Vagina (tissue), 2 donors: ENCODE results near the gene RTF2. TPM values are rescaled to one million over a fixed set of nuclear protein-coding genes. Genes with fewer than 3 reads are reported as not detected.

Source experiments
- DNase-seq, 2 donors: peaks; one replicate each; pipeline ENCODE4 v3.0.0-alpha.2; 2017; ENCODE audit errors: extremely low spot score in 2 of 2
- H3K27ac ChIP-seq: fragments of 200-600 bp; sonication (generic); one replicate; pipeline ENCODE4 v1.5.1; 2019
- H3K27me3 ChIP-seq: fragments of 200-600 bp; sonication (generic); one replicate; pipeline ENCODE4 v1.5.1; 2019
- H3K36me3 ChIP-seq, 2 donors: fragments of 200-600 bp; sonication (generic); one replicate each; pipeline ENCODE4 v1.5.1; 2017 to 2019
- H3K4me1 ChIP-seq: fragments of 200-600 bp; sonication (generic); one replicate; pipeline ENCODE4 v1.5.1; 2019
- H3K4me3 ChIP-seq, 2 donors: fragments of 200-600 bp; sonication (generic); 1 replicate in 1 of 2; 2 replicates in 1 of 2; pipeline ENCODE4 v1.5.1; 2016 to 2019
- H3K9me3 ChIP-seq: fragments of 200-600 bp; sonication (generic); one replicate; pipeline ENCODE4 v1.5.1; 2019
- POLR2A ChIP-seq, 2 donors: fragments of 450-650 bp; IDR thresholded peaks; one replicate each; pipeline ENCODE4 v1.6.1; 2017; ENCODE audit warnings: antibody characterized with exemption in 2 of 2, mild to moderate bottlenecking in 2 of 2, moderate library complexity in 2 of 2
- POLR2AphosphoS5 ChIP-seq, 2 donors: sonication (generic); formaldehyde crosslinking; IDR thresholded peaks; one replicate each; pipeline ENCODE4 v1.9.0; 2017; ENCODE audit warnings: antibody characterized with exemption in 2 of 2, mild to moderate bottlenecking in 2 of 2, low read depth in 1 of 2; ENCODE audit not compliant: insufficient read depth in 1 of 2
- intact Hi-C: fragments of 100-400 bp; cut with DNase I; formaldehyde crosslinking; loops from one replicate; pipeline ENCODE4 v1.15.1; 2023
- total RNA-seq: library from RNA; depleted of rRNA; stranded (reverse); fragments of >200 nt; gene quantifications from one replicate; pipeline ENCODE4 v1.2.3, GENCODE V29; 2016
- TF ChIP-seq, protein P1 (sequence below), 3 experiments: fragments of 450-650 bp in 2 of 3; fragments of 200-600 bp in 1 of 3; sonication (generic) in 1 of 3; IDR thresholded peaks; one replicate each; pipeline ENCODE4 v1.5.1; 2017 to 2019; ENCODE audit warnings: antibody characterized with exemption in 3 of 3, mild to moderate bottlenecking in 2 of 3, moderate library complexity in 2 of 3

Gene RTF2
- total RNA-seq, 1 donor from 2014 or later, result 47.1 TPM

DNA sequence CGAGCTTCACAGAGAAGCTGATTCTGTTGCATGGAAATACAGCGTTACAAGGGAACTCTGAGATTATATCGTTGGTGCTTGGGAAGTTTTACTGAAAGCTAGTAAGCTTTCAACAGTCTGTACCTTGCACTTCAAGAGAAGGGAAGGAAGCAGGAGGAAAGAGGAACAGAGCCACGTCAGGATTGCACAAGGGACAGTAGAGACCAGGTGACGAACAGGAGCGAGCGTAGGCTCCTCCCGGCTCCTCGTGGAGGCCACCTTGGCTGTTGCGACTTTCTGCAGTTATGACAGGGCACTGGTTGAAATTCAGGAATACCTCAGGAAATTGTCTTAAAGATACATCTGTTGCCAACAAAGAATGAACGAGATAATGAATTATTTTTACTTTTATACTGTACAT lies 18.8 kb downstream of the RTF2 start:
- H3K27ac ChIP-seq, result no peak overlapping the region
- no peak overlapping the region for H3K4me3 ChIP-seq
- no peaks in the 10 kb centered on the region for H3K4me1 ChIP-seq
- TF ChIP-seq POLR2AphosphoS5 (IDR thresholded peaks at IDR 0.05; ENCODE audit: insufficient read depth in 1 of 2, low read depth in 1 of 2), result no peak
- TF ChIP-seq POLR2A (IDR thresholded peaks at IDR 0.05), result no peak
- TF ChIP-seq, protein P1, sequence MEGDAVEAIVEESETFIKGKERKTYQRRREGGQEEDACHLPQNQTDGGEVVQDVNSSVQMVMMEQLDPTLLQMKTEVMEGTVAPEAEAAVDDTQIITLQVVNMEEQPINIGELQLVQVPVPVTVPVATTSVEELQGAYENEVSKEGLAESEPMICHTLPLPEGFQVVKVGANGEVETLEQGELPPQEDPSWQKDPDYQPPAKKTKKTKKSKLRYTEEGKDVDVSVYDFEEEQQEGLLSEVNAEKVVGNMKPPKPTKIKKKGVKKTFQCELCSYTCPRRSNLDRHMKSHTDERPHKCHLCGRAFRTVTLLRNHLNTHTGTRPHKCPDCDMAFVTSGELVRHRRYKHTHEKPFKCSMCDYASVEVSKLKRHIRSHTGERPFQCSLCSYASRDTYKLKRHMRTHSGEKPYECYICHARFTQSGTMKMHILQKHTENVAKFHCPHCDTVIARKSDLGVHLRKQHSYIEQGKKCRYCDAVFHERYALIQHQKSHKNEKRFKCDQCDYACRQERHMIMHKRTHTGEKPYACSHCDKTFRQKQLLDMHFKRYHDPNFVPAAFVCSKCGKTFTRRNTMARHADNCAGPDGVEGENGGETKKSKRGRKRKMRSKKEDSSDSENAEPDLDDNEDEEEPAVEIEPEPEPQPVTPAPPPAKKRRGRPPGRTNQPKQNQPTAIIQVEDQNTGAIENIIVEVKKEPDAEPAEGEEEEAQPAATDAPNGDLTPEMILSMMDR (IDR thresholded peaks at IDR 0.05), result no peak
- intact Hi-C loops, result no loop called here
- DNase-seq, result no peak
- H3K9me3 ChIP-seq, result no peaks in the 10 kb centered on the region
- no peaks in the 10 kb centered on the region for H3K27me3 ChIP-seq
- H3K36me3 ChIP-seq, result peaks cover 0 to 58% of the 10 kb centered on the region in 2 donors

DNA sequence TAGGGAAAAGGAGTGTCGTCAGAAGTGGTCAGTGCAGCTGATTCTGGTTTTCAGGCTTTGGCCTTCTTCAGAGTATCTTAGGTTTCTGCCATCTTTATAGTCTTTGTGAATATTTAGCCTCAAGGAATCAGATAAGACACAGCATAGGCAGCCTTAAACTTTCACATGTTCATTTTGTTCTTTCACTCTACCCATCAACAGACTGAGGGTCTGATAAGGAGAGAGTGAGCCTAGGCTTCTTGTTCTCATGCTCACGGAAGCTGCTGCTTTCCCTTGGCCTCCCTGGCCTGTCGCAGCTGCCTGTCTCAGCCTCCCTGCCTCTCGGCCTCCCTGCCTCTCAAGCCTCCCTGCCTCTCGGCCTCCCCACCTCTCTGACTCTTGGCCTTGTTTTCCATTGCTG lies 20.1 kb downstream of the RTF2 start:
- no peak for TF ChIP-seq POLR2A (IDR thresholded peaks at IDR 0.05)
- Histone ChIP-seq H3K36me3 (peaks cover 0 to 49% of the 10 kb centered on the region in 2 donors), H3K27me3 (no peaks in the 10 kb centered on the region), H3K27ac (no peak overlapping the region), H3K4me3 (no peak overlapping the region), H3K4me1 (no peaks in the 10 kb centered on the region), H3K9me3 (no peaks in the 10 kb centered on the region)
- DNase-seq, result no peak
- intact Hi-C loops, result no loop called here

DNA sequence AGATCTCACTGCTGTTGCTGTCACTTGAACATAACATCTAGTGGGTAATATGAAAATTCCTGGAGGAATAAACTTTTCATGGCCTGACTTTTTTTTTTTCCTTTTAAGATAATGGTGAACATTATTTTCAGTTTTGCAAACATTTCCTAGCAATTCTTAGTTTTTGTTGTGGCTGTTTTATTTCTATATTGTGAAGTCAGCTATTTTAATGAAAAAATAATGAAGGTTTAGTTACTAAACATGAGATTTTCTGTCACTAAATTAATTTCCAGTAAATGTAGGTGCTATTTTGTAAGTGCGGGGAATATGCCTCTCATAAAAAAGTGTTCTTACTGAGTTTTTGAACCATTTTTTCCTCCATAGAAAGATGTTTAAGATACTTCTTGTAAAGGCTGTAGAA lies 32.7 kb downstream of the RTF2 start:
- TF ChIP-seq, protein P1 (IDR thresholded peaks at IDR 0.05), result no peak
- no peak for TF ChIP-seq POLR2A (IDR thresholded peaks at IDR 0.05)
- no peak for TF ChIP-seq POLR2AphosphoS5 (IDR thresholded peaks at IDR 0.05; ENCODE audit: insufficient read depth in 1 of 2, low read depth in 1 of 2)
- no peak overlapping the region for H3K27ac ChIP-seq
- H3K4me1 ChIP-seq, result no peaks in the 10 kb centered on the region
- intact Hi-C loops, result no loop called here
- H3K4me3 ChIP-seq, result no peak overlapping the region
- no peaks in the 10 kb centered on the region for H3K27me3 ChIP-seq
- no peaks in the 10 kb centered on the region for H3K9me3 ChIP-seq
- H3K36me3 ChIP-seq, result peaks cover 0 to 20% of the 10 kb centered on the region in 2 donors
- DNase-seq, result no peak

DNA sequence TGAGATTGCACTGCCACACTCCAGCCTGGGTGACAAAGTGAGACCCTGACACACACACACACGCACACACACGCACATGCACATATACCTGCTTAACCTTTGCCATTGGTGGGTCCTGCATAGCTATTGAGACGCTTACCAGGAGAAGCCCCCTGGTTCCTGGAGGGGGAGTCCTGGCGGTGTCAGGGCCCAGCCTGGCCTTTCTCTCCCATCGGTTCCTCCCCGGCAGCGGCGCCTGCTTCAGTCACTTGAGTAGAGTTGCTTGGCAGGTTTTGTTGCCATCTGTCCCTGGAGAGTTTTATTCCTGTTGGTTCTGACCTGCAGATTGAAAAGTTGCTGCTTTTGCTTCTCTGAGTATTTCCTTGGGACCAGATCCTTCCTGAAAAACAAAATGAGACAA lies 35.5 kb downstream of the RTF2 start:
- peaks cover 0 to 11% of the 10 kb centered on the region in 2 donors for H3K36me3 ChIP-seq
- no peak for TF ChIP-seq POLR2AphosphoS5 (IDR thresholded peaks at IDR 0.05; ENCODE audit: insufficient read depth in 1 of 2, low read depth in 1 of 2)
- no peak for TF ChIP-seq POLR2A (IDR thresholded peaks at IDR 0.05)
- TF ChIP-seq, protein P1 (IDR thresholded peaks at IDR 0.05), result no peak
- intact Hi-C loops, result no loop called here
- no peaks in the 10 kb centered on the region for H3K9me3 ChIP-seq
- no peak overlapping the region for H3K4me3 ChIP-seq
- no peak for DNase-seq
- no peaks in the 10 kb centered on the region for H3K27me3 ChIP-seq
- no peaks in the 10 kb centered on the region for H3K4me1 ChIP-seq
- H3K27ac ChIP-seq, result no peak overlapping the region

DNA sequence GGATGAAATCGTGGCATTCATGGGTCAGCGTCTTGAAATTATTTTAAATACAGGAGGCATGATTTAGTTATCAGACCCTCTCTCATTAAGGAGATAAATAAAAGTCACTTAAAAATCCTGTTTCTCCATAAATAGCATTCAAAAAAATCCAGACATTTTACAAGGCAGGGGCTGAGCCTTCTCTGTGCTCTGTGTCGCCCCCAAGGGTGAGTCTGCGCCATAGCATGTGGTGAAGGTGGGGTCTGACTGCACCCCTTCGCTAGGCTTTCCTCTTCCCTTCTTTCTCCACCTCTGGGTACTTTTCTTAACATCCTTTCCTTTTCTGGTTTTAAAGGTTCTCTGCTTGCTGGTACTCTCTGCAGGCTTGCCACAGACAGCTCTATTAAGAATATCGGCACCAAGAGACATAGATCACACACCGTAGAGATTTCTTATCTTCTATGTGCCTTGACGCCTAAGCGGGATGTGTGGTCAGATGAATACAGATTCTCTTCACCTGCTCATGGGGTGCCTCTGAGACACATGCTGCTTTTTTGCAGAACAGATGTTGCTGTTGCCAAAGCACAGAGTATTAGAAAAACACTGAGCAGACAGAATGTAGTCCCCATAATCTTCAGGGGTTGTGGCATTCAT lies 36.1 kb downstream of the RTF2 start:
- no peak for DNase-seq
- H3K27me3 ChIP-seq, result no peaks in the 10 kb centered on the region
- no peak overlapping the region for H3K4me3 ChIP-seq
- no peaks in the 10 kb centered on the region for H3K4me1 ChIP-seq
- intact Hi-C loops, result no loop called here
- TF ChIP-seq, protein P1 (IDR thresholded peaks at IDR 0.05), result no peak
- TF ChIP-seq POLR2AphosphoS5 (IDR thresholded peaks at IDR 0.05; ENCODE audit: insufficient read depth in 1 of 2, low read depth in 1 of 2) (no peak), POLR2A (IDR thresholded peaks at IDR 0.05) (no peak)
- no peaks in the 10 kb centered on the region for H3K9me3 ChIP-seq
- no peak overlapping the region for H3K27ac ChIP-seq
- peaks cover 0 to 10% of the 10 kb centered on the region in 2 donors for H3K36me3 ChIP-seq
